ENCODE measurements around the gene LVRN. TPM values are rescaled to one million over a fixed set of nuclear protein-coding genes. Genes with fewer than 3 reads are reported as not detected.

Gene LVRN
- total RNA-seq, 1 donor from 2014 or later: not detected

DNA sequence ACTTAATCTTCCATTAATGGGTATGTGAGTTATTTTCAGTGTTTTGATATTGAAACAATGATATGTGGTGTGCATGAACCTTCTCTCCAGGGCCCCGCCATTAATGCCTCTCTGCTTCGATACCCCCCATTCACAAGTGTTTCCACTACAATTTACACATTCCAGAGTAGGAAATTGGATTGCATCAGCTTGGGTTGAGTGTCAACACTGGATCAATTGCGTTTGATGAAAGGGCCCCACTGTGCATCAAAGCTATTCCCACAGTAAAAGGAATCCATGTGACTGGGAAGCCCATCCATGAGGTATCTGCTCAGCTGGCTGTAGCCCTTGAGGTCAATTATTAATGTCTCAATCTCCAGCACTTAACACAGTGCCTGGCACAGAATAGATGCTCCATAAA is 17.8 kb upstream of the LVRN start:
- Histone ChIP-seq H3K36me3 (ENCODE audit: control insufficient read depth, insufficient read depth, low read length) (no peaks in the 10 kb centered on the region), H3K27me3 (ENCODE audit: control insufficient read depth, insufficient read depth, low read length) (no peaks in the 10 kb centered on the region), H3K4me3 (ENCODE audit: low read depth, low read length) (no peak overlapping the region)
- no peak for DNase-seq (ENCODE audit: low read depth)
- TF ChIP-seq, protein P1, sequence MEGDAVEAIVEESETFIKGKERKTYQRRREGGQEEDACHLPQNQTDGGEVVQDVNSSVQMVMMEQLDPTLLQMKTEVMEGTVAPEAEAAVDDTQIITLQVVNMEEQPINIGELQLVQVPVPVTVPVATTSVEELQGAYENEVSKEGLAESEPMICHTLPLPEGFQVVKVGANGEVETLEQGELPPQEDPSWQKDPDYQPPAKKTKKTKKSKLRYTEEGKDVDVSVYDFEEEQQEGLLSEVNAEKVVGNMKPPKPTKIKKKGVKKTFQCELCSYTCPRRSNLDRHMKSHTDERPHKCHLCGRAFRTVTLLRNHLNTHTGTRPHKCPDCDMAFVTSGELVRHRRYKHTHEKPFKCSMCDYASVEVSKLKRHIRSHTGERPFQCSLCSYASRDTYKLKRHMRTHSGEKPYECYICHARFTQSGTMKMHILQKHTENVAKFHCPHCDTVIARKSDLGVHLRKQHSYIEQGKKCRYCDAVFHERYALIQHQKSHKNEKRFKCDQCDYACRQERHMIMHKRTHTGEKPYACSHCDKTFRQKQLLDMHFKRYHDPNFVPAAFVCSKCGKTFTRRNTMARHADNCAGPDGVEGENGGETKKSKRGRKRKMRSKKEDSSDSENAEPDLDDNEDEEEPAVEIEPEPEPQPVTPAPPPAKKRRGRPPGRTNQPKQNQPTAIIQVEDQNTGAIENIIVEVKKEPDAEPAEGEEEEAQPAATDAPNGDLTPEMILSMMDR (IDR thresholded peaks at IDR 0.05; ENCODE audit: insufficient read depth, low read length, poor library complexity, severe bottlenecking): no peak

DNA sequence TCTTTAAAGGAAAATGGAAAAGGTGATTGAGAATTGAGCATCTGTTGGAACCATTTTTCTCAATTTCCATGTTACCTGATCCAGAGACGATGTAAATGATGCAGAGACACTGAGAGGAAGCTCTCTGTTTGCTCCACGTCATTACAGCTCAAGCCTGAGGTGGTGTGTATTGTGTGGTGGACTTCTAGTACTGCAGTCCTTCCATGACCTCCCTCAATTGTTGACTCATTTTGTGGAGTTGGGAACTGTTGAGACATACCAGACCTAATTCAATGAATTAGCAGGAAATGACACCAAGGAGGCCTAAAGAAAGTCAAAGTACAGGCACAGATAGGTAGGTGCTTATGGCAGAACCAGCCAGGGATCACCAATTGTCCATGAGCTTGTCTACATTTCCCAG is 15.6 kb upstream of the LVRN start:
- TF ChIP-seq, protein P1 (IDR thresholded peaks at IDR 0.05; ENCODE audit: insufficient read depth, low read length, poor library complexity, severe bottlenecking): no peak

DNA sequence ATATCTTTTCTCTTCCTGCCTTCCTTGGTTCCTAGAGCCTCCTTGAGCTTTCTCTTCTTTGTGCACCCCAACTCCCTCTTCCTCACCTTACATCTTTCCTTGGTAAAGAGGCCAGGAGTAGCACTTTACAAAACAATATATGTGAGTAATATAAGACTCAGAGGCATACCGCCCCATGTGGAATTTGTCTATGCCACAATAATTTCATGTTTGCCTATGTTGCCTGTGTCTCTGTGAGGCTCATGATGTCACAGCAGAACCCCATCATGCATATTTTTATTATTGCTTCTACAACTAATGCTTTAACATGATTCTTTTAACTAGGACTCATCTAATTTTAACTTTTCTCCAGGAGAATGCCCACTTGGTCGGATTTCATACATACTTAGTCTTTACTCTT is 15.0 kb upstream of the LVRN start:
- no peak for DNase-seq (ENCODE audit: low read depth)
- TF ChIP-seq, protein P1 (IDR thresholded peaks at IDR 0.05; ENCODE audit: insufficient read depth, low read length, poor library complexity, severe bottlenecking): no peak

More for the DNA sequence above, 15.6 kb upstream of the LVRN start:
- no peak for DNase-seq (ENCODE audit: low read depth)
- H3K4me3 ChIP-seq (ENCODE audit: low read depth, low read length): no peak overlapping the region
- no peaks in the 10 kb centered on the region for H3K36me3 ChIP-seq (ENCODE audit: control insufficient read depth, insufficient read depth, low read length)
- H3K27me3 ChIP-seq (ENCODE audit: control insufficient read depth, insufficient read depth, low read length): no peaks in the 10 kb centered on the region

DNA sequence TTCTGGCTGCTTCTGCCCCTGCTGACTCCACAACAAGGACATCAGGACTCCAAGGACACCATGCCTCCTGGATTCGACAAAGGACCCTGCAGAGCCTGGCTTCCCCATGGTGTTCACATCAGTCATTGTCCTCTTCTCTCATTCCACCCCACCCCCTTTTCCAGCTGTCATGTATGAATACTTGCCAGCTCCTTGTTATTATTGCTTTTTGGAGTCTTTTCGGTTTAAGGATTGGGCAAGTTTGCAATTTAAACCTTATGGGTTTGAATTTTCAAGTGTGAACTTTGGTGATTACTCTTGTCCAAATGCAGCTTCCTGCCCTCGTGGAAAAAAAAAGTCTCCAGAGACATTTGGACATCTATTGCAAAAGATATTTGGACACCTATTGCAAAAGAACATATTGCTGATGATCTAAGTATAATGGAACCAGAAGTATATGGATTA is 14.2 kb upstream of the LVRN start:
- TF ChIP-seq, protein P1 (IDR thresholded peaks at IDR 0.05; ENCODE audit: insufficient read depth, low read length, poor library complexity, severe bottlenecking): no peak
- H3K36me3 ChIP-seq (ENCODE audit: control insufficient read depth, insufficient read depth, low read length): no peaks in the 10 kb centered on the region
- no peaks in the 10 kb centered on the region for H3K27me3 ChIP-seq (ENCODE audit: control insufficient read depth, insufficient read depth, low read length)
- no peak for DNase-seq (ENCODE audit: low read depth)
- no peak overlapping the region for H3K4me3 ChIP-seq (ENCODE audit: low read depth, low read length)

More for the DNA sequence above, 15.0 kb upstream of the LVRN start:
- H3K27me3 ChIP-seq (ENCODE audit: control insufficient read depth, insufficient read depth, low read length): no peaks in the 10 kb centered on the region
- no peaks in the 10 kb centered on the region for H3K36me3 ChIP-seq (ENCODE audit: control insufficient read depth, insufficient read depth, low read length)
- H3K4me3 ChIP-seq (ENCODE audit: low read depth, low read length): no peak overlapping the region

DNA sequence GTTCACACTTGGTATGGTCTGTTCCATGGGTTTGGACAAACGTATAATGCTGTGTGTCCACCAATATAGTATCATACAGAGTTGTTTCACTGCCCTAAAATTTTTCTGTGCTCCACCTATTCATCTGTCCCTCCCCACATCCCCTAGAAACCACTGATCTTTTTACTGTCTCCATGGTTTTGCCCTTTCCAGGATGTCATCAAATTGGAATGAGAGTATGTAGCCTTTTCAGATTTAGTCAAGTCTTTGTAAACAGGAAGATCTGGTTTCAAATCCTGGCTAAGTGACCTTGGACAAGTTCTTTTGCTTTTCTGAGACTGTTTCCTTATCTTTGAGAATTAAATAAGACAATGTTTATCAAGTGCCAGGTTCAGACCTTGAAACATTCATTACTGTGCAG is 13.2 kb upstream of the LVRN start:
- no peak overlapping the region for H3K4me3 ChIP-seq (ENCODE audit: low read depth, low read length)
- H3K27me3 ChIP-seq (ENCODE audit: control insufficient read depth, insufficient read depth, low read length): no peaks in the 10 kb centered on the region
- no peaks in the 10 kb centered on the region for H3K36me3 ChIP-seq (ENCODE audit: control insufficient read depth, insufficient read depth, low read length)
- DNase-seq (ENCODE audit: low read depth): no peak
- TF ChIP-seq, protein P1 (IDR thresholded peaks at IDR 0.05; ENCODE audit: insufficient read depth, low read length, poor library complexity, severe bottlenecking): no peak

DNA sequence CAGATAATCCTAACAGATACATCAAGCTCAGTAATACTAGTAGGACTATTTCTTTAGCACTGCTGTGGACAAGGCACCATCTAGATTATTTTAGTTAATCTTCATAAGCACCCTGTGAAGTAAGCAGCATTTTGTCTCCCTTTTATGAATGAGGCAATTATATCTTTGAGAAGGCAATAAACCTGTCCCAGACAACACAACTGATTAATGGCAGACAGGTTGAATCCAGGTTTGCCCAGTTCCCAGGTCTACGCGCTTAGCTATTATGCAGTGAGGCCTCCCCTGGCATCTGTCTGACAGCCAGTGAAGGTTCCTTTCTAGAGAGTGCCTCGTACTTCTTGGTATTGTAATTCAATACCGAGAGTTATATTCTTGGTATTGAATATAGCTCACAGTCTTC is 9.7 kb upstream of the LVRN start:
- H3K4me3 ChIP-seq (ENCODE audit: low read depth, low read length): no peak overlapping the region
- TF ChIP-seq, protein P1 (IDR thresholded peaks at IDR 0.05; ENCODE audit: insufficient read depth, low read length, poor library complexity, severe bottlenecking): no peak
- no peaks in the 10 kb centered on the region for H3K27me3 ChIP-seq (ENCODE audit: control insufficient read depth, insufficient read depth, low read length)
- no peaks in the 10 kb centered on the region for H3K36me3 ChIP-seq (ENCODE audit: control insufficient read depth, insufficient read depth, low read length)
- no peak for DNase-seq (ENCODE audit: low read depth)

All from kidney epithelial cell (primary cell).